Activated CD8-positive, alpha-beta memory T cell treated with anti-CD3 and anti-CD28 coated beads for 48 hours (primary cell): Measurements from ENCODE around the gene SPATA2.
"Not testable (repeated sequence)": the region's sequence is repeated elsewhere in the genome, so short reads cannot be mapped to it uniquely, and the experiment has no call there.

Experiments
- DNase-seq, 3 experiments: peaks; one replicate each; pipeline ENCODE4 v3.0.0-alpha.2; 2020; ENCODE audit warnings: low read depth in 2 of 3, low spot score in 2 of 3

Gene SPATA2

DNA sequence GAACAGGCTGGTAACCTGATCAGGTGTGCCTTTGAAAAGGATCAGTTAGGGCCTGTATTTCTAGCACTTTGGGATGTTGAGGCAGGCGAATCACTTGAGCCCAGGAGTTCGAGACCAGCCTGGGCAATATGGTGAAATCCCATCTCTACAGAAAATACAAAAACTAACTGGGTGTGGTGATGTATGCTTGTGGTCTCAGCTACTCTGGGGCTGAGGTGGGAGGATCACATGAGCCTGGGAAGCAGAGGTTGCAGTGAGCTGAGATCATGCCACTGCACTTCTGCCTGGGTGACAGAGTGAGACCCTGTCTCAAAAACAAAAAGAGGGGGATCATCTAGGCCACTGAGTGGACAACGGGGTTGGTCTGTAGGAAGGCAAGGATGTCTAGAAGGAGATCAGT is 54.1 kb downstream of the SPATA2 start:
- DNase-seq, result not testable (repeated sequence)

DNA sequence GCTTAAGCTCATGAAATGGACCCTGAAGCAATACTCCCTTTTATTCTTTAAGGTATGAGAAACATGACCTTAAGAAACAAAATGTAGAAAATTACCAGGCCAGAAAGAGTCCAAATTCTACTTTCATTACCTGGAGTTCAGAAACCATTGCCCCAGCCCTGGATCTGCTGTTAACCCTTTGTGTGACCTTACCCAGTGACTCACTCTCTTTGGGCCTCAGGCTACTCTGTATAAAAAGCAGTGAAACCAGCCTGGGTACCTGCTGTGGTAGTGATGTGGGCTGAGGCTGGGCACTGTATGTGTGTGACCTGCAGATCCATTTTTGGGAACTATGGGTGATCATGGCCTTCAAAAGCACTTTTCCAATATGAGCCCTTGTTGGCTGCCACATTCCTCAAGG is 55.5 kb downstream of the SPATA2 start:
- no peak for DNase-seq

DNA sequence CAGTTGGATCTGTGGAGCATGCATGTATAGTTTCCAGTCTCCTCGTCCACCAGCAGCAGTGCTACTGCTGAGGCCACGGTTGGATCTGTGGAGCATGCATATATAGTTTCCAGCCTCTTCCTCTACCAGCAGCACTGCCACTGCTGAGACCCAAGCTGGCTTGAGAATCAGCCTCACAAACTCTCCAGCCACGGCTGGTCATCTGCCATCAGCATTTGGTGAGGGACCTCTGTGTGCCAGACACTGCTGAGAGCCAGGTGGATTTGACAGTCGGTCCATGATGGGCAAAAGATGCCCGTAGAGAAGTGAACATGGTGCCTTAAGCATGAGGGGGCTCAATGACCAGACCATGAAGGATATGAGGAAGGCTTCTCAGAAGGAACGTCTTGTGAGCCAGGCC is 56.3 kb downstream of the SPATA2 start:
- DNase-seq, result no peak

DNA sequence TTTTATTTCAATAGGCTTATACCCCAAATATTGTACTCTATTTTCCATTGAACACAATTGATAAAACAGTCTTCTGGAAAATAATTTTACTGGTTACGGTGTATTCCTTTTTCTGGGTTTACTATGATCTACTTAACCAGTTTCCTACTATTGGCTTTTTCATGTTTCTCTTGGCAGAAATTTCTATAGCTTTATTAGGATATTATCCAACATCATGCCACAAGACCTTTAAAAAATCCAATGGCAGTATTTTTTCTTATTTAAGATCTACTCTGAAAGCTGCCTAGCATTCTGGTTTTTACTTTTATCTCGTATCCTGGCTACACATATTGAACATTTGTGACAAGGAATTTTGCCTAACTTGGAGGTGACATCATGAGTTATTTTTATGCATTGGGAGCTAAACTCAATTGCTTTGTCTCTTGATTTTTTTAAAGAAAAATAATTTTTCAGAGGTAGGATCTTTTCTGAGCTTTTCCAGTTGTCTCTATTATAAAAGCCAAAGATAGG is 57.2 kb downstream of the SPATA2 start:
- no peak for DNase-seq

DNA sequence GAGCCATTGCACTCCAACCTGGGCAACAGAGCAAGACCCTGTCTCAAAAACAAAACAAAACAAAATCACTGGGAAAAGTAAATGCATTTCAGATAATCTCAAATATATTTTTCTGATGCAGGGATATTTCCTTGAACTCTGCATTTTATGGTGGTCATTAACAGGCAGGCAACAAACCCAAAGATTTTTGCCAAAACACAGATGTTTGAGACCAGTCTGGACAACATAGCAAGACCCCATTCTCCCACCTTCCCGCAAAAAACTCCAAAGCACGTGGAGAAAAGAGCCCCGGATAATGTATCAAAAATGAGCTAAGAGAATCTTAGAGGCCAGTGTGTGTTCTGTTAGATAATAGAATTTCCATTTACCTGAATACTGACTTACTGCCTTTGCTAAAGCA is 58.4 kb downstream of the SPATA2 start:
- no peak for DNase-seq

DNA sequence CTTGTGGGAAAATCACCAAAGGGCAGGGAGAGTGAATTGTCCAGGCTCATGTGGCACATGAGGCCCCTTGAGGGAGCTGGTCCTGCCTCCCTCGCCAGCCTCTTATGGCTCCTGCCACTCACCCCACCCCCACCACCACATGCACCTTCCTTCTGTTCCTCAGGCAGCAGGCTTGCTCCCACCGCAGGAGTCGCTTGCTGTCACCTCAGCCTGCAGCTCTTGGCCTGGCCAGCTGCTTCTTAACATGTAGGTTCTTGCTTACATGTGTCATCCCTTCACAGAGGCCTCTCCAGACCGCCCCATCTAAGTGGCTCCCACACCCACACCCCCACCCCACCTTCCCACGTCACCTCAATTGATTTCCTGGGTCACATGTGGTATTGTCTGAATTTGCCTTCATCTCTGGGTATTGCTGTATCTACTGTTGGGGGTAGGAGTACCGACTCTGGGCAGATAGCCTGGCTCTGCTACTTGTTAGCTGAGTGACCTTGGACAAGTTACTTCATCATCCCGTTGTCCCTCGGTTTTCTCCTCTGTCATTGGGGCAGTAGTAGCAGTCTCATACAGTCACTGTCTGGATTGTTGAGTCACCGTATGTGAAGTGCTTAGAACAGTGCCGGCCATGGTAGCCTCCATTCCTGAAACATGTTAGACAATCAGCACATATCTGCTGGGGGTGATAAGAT is 61.0 kb downstream of the SPATA2 start:
- no peak for DNase-seq

DNA sequence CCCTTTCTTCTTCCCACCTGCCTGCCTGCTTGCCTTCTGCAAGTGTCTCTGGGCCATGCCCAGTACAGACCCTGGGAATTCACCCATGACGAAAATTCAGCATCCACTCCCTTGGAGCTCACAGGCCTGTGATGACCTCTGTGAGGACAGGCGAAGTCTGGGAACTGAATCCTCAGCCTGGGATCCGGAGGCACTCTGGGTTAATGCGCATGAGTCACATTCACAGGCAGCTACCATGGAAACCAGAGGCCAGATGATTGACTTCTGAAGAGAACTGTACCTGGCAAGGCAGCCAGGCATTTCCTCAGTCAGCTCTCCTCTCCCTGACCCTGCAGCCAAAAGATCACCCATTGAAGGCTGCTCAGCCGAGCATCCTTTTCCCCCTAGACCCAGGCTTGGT is 61.7 kb downstream of the SPATA2 start:
- DNase-seq, result no peak
